ENCODE results near the gene SUN1.
"Not testable (repeated sequence)": the region's sequence is repeated elsewhere in the genome, so short reads cannot be mapped to it uniquely, and the experiment has no call there.

SUN1 gene

GRCh38 chr7:921071-921461 lies 88.8 kb downstream of the SUN1 start:
- TF ChIP-seq CTCF (conservative IDR thresholded peaks at IDR 0.05; ENCODE audit: low read length): no peak
- no peak for DNase-seq (ENCODE audit: low read depth)
- no peak overlapping the region for H3K4me3 ChIP-seq (ENCODE audit: low read length)

- no peak for TF ChIP-seq CTCF (conservative IDR thresholded peaks at IDR 0.05; ENCODE audit: low read length)
Observed at GRCh38 chr7:921581-922333, 89.5 kb downstream of the SUN1 start.

GRCh38 chr7:922334-923107 lies 90.2 kb downstream of the SUN1 start:
- no peak overlapping the region for H3K4me3 ChIP-seq (ENCODE audit: low read length)
- TF ChIP-seq CTCF (conservative IDR thresholded peaks at IDR 0.05; ENCODE audit: low read length): no peak

More at GRCh38 chr7:921581-922333, 89.5 kb downstream of the SUN1 start:
- DNase-seq (ENCODE audit: low read depth): no peak
- H3K4me3 ChIP-seq (ENCODE audit: low read length): no peak overlapping the region

GRCh38 chr7:923108-924041 lies 91.1 kb downstream of the SUN1 start:
- DNase-seq (ENCODE audit: low read depth): peak; percentile 37
- H3K4me3 ChIP-seq (ENCODE audit: low read length): no peak overlapping the region
- no peak for TF ChIP-seq CTCF (conservative IDR thresholded peaks at IDR 0.05; ENCODE audit: low read length)

More at GRCh38 chr7:922334-923107, 90.2 kb downstream of the SUN1 start:
- no peak for DNase-seq (ENCODE audit: low read depth)

GRCh38 chr7:924042-924441 lies 91.8 kb downstream of the SUN1 start:
- H3K4me3 ChIP-seq (ENCODE audit: low read length); DNase-seq (ENCODE audit: low read depth): not testable (repeated sequence)

Data from AG10803 (cell line).